Right forelimb (tissue), 1 donor: ENCODE results near the gene DCDC1.

ENCODE experiments used
- DNase-seq: peaks from one replicate; pipeline ENCODE4 v3.0.0-alpha.2; 2018

DCDC1 gene

GRCh38 chr11:31231601-31232000 lies 137.9 kb downstream of the DCDC1 start:
- no peak for DNase-seq

GRCh38 chr11:31218847-31219246 lies 150.7 kb downstream of the DCDC1 start:
- DNase-seq: no peak

- no peak for DNase-seq
Measured at GRCh38 chr11:31214372-31214771, 155.2 kb downstream of the DCDC1 start.

- no peak for DNase-seq
Measured at GRCh38 chr11:31199378-31199777, 170.2 kb downstream of the DCDC1 start.

- no peak for DNase-seq
Measured at GRCh38 chr11:31173926-31174680, 195.4 kb downstream of the DCDC1 start.

- DNase-seq: no peak
Measured at GRCh38 chr11:31160504-31161422, 208.8 kb downstream of the DCDC1 start.

- no peak for DNase-seq
Measured at GRCh38 chr11:31150841-31151240, 218.7 kb downstream of the DCDC1 start.

- no peak for DNase-seq
Measured at GRCh38 chr11:31150011-31150410, 219.5 kb downstream of the DCDC1 start.

GRCh38 chr11:31141789-31142188 lies 227.8 kb downstream of the DCDC1 start:
- DNase-seq: no peak

- DNase-seq: no peak
Measured at GRCh38 chr11:31139479-31139878, 230.1 kb downstream of the DCDC1 start.

GRCh38 chr11:31132531-31133421 lies 236.8 kb downstream of the DCDC1 start:
- DNase-seq: no peak

- DNase-seq: no peak
Measured at GRCh38 chr11:31131760-31132159, 237.8 kb downstream of the DCDC1 start.

GRCh38 chr11:31127290-31127689 lies 242.2 kb downstream of the DCDC1 start:
- no peak for DNase-seq

GRCh38 chr11:31120428-31120827 lies 249.1 kb downstream of the DCDC1 start:
- no peak for DNase-seq

GRCh38 chr11:31118566-31118965 lies 251.0 kb downstream of the DCDC1 start:
- no peak for DNase-seq

- no peak for DNase-seq
Measured at GRCh38 chr11:31117038-31117437, 252.5 kb downstream of the DCDC1 start.

- DNase-seq: no peak
Measured at GRCh38 chr11:31114442-31114841, 255.1 kb downstream of the DCDC1 start.

- no peak for DNase-seq
Measured at GRCh38 chr11:31110830-31111229, 258.7 kb downstream of the DCDC1 start.

GRCh38 chr11:31109446-31109845 lies 260.1 kb downstream of the DCDC1 start:
- no peak for DNase-seq

- DNase-seq: no peak
Measured at GRCh38 chr11:31107649-31108048, 261.9 kb downstream of the DCDC1 start.

- peak; percentile 69 for DNase-seq
Measured at GRCh38 chr11:31106968-31107576, 262.5 kb downstream of the DCDC1 start.

- no peak for DNase-seq
Measured at GRCh38 chr11:31106326-31106725, 263.2 kb downstream of the DCDC1 start.

- no peak for DNase-seq
Measured at GRCh38 chr11:31102875-31103274, 266.7 kb downstream of the DCDC1 start.
